Glomerular visceral epithelial cell (primary cell): Measurements from ENCODE around the gene PCMTD2.
"Not testable (repeated sequence)": the region's sequence is repeated elsewhere in the genome, so short reads cannot be mapped to it uniquely, and the experiment has no call there.

Source experiments
- DNase-seq: peaks from one replicate; pipeline ENCODE4 v3.0.0-alpha.2; 2016; ENCODE audit errors: extremely low spot score

Gene PCMTD2

DNA sequence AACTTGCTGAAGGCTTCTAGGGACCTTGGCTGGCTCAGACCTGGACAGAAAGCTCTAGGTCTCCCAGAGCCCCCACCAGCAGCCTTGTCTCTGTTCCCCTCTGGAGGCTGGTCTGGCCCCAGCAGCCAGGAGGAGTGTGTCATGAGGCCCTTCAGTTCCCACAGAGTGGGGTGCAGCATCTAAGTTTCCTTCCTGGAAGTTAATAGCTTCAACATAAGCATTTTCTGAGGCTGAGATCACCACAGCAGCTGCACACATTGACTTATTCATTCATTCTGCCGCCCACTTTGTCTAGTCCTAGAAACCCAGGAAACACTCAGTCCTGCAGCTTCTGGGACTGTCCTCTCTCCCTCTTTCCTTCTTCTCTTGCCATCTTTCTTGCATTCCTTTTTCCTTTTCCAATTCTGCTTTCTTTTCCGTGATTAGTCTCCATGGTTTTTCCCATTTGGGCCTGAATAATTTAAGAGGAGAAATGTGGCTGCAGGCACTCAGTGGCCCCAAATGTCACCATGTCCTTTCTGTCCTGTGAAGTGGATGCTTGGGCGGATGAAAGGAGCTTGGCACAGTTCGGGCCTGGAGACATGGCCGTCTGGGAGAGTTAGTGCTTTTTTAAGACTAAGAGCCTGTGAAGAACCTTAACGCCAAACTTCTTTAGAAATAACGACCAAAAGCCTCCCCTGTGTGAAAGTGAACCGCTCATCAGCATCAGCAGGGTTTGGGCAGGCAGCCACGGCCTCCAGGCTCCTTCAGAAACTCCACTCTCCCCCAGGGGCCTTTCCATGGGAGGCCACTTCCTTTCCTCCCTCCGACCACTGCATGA, 31.0 kb upstream of the PCMTD2 start:
- DNase-seq = peak; percentile 91

DNA sequence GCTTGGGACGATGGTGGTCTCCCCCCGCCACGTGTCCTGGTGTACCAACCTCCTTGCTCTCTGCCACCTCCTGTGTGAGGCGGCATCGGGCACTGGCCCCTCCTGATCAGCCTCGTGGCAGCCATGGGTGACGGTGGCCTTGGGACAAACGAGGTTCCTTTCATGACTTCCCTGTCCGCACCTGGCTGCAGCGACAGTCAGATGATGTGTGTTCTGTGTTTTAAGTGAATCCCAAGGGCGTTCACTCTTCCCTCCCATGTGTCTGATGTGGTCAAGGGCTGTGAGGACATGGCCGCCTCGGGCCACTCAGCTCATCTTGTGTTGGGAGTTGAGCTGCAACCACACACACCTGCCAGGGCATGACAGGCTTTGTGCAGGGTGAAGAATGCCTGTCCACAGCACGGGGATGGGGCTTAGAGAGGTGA, 30.4 kb upstream of the PCMTD2 start:
- no peak for DNase-seq

DNA sequence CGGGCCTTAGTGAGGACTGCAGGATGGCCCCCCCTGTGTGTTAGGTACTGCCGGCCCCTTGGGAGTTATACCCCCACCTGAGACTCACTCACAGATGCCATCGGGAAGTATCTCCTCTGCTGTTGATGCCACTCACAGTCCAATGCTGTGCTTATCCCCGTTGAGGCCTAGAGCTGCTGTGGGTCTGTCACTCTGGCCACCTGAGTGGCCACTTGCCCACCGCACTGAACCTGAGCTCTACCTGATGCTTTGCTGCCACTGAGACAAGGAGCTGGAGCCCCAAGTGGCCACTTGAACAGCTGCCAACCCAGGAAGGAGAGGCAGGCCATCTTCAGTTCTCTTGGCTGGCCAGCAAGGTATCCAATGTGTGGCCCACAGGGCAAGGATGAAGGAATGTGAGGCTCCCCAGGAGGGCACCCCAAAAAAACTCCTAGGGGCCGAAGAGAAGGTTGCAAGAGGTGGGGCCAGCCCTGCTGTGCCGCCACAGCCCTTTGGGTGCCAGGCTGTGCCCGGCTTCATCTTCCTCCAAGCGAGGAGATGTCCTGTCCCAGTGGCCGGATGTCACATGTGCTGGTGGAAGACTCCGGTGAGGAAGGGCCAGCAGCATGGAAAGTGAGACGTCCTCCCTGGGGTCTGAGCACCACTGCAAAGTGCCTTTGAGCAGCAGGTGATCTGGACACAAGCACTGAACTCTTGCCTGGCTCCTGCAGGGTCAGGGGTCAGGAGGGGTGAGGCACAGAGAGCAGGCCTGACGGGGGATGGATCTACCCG, 29.5 kb upstream of the PCMTD2 start:
- DNase-seq = no peak

DNA sequence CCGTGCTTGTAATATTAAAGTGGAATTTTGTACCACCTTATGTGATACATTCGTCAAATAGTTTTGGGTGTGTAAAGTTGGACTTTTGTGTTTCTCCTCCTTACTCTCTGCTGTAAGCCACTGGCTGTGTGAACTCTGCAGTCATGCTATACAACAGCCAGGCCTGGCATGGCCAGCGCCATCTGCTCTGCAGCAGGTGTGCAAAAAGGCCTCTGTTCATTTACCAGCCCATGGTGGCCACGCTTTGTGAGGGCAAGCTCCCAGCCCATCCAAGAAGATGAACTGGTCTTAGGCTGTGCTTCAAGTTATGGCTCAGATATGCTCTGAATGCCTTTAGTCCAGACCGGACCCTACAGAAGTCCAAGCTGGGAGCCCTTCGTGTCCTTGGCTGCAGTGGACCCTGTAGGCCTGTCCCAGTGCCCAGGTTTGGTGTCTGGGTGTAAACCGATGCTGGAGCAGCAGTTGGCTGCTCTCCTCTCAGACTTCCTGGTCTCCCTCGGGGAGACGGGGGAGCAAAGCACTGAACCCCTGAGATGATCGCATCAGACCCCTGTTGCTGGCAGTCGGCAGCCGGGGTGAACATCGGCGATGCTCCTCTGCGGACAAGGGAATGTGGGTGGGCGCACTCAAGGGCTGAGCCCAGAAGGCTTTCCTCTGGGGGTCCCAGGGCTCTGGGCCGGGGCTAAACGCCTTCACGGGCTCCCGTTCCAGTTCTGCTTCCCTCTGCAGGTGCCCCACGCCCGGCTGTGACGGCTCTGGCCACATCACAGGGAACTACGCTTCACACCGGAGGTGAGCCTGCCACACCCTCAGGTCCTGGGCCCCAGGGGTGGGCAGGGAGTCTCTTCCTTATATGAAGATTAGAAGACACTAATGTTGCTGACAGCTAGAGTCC, 28.6 kb upstream of the PCMTD2 start:
- no peak for DNase-seq

DNA sequence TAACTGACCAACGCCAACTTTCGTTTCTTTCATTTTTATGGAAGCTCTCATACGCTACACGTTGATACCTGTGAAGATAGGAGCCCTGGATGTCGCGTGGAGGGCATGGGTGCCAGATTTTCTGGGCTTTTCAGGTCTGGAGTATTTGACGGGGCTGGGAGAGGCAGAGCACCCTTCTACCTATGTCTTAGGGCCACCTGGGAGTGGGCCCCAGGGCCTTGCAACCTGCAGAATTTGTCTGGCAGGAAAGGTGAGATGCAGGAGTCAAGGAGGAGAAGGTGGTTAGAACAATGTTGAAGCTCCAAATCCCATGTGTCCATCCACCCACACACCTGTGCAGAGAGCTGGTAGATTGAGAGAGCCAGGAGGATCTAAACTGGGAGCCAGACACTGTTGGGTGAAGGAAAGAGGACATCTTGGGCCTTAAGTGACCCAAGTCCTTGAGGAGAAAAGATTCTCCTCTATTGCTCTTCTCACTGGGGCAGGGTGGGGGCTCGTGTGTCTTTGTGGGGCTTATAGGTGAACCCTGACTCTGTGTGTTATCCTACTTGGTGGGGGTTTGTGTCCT, 27.4 kb upstream of the PCMTD2 start:
- no peak for DNase-seq

DNA sequence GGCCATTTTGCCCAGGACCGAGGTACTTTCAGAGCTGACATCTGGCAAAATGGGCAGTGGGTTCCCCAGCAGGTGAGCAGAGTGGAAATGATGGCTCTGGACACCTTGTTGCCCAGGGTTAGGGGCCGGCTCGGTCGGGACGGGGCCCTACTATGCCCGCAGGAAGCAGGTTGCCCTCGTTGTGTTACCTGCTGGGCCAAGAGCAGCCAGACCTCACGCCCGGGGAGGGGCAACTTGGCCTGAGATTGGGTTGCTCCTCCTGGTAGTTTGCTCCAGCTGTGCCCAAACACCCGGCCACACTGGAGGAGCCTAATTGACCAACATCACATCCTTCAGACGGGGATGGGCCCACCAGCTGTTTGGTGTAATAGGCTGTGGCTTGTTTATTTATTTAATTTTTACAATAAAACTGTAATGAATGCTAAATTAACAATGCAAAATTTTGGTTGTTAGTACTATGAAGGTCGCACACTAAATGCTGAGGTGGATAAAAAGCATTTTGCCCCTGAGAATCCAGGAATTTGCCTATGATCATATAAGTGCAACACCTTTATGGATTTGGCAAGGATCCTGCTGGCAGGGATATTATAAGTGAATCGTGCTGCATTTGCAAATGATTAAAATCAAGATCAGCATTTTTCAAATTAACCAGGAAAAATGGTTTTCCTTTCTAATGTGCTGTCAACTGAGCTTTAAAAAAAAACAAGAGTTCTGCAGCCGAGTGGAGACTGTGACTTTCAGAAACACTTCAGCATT, 26.6 kb upstream of the PCMTD2 start:
- no peak for DNase-seq

DNA sequence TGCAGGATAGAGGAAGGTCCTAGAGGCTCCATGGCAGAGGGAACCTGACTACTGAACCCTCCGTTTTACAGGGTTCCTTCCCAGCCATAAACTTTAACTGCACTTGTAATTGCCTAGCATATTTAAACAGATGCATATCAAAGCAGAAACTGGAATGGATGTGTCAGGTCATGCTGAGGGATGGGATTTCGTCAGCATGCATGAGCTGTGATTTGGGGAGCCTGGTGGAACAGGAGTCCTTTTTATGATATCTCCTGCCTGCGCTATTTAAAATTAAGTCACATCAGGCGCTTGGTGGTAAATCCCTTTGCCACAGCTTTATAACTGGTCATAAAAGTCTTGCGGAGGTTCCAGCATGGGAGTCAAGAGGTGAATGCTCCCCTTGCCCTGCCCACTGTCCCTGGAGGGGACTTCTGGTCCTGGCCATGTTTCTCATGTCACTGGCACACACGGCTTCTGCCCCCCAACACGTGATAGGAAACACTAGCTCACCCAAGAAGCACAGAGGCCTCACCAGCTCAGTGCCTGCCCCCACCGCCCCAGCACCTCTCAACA, 26.0 kb upstream of the PCMTD2 start:
- DNase-seq = no peak

DNA sequence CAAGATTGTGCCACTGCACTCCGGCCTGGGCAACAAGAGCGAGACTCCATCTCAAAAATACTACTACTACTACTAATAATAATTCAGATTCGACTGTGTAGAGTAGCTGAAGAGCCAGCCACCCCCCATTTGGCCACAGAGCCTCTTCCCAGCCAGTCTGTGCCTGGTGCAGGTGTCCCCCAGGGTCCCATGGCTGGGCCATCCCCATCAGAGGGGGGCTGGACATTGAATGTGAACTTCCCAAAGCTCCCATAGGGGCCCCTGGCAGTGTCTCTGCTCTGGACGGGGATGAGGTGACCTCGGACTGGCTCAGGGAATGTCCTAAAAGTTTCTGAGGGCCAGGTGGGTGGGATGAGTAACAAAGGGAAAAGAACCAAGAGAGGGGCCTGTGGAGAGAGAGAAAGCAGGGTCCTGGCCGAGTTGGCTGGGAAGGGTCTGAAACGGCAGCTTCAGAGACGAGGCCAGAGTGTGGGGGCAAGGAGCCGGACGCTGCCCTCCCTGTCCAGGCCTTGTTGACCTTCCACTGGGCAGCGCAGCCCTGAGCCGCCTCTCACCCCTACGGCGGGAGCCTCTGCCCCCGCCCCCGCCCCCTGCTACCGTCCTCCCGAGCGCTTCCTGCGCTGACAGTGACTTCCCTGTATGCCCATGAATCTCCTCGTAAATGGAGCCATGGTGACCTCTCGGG, 24.9 kb upstream of the PCMTD2 start:
- no peak for DNase-seq

DNA sequence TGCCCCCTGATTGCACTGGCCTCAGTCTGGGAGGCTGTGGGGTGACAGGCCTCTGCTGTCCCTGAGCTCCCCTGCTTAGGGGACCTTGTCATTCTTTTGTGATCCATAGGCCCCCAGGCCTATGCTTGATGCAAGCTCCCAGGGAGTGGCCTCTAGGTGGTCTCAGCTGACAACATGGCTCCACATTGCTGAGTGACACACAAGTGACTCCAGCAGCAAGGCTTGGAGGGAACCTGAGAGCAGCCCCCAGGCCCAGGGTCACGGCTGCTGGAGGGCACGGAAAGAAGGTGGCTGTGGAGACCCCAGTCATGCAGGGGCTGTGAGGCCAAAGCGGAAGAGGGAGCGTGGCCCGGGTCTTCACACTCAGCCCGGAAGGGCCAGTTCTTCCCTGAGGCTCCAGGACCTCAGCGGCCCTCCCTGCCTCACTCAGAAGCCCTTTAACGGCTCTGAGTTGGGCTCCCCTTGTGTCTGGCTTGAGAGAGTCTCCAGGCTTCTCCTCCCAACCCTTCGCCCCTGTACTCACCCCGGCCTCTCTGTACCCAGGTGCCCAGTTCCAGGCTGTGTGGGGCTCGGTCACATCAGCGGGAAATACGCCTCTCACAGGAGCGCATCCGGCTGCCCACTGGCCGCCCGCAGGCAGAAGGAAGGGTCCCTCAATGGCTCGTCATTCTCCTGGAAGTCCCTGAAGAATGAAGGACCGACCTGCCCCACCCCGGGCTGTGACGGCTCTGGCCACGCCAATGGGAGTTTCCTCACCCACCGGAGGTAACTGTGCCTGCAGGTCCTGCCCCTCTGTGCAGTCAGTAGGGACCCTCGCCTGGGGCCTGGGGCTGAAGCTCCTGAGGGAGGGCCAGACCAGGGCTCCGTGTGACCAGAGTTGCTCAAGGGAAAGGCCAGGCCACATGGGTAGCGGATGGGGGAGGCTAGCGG, 23.7 kb upstream of the PCMTD2 start:
- no peak for DNase-seq

DNA sequence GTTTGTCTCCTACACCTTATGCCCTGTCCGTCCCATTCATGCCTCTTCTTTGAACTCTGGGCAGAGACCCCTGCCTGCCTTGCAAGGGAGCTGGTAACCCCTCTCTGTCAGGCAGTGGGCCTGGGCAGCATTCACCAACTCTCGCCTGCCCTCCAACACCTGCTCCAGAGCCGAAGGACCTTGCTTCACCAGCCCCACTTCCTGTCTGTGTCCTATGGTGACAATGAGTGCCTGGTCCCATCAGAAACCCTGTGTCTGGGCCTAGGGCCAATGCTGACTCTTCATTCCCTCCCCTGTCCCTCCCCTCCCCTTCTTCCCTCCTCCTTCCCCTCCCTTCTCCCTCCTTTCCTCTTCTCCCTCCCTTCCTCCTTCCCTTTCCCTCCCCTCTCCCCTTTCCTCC, 22.8 kb upstream of the PCMTD2 start:
- DNase-seq = peak; percentile 16

DNA sequence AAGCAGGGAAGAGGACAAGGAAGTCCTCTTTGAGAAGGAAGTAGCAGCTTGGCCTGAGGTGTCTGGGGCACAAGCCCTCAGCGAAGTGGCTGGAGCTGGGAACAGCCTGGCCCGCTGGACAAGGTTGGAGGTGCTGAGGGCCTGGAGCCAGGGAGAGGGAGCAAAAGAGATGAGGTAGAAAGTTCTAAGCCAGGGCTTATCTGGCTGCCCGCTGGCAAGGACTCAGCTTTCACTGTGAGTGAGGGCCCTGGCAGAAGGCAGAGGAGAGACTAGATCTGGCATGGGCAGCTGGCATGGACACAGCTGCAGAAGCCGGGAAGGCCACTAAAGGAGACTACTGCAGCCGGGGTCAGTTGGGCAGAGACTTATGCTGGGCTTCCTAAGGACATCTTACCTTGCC, 21.8 kb upstream of the PCMTD2 start:
- no peak for DNase-seq

DNA sequence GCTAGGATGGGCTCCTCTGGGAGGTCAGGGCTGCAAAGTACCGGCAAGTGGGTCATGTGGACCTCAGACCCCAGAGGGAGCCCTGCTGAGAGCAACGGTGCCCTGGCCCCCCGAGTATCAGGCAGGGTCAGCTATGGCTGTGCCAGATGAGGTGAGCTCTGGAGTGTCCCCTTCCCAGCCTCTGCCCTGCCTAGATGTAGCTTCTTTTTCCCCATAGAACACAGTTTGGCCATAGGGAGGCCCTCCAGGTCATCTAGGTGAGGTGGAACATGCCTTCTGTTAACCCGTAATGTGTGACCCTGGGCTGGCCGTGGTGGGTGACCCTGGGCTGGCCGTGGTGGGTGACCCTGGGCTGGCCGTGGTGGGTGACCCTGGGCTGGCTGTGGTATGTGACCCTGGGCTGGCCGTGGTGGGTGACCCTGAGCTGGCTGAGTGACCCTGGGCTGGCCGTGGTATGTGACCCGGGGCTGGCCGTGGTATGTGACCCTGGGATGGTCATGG, 21.2 kb upstream of the PCMTD2 start:
- DNase-seq = no peak

DNA sequence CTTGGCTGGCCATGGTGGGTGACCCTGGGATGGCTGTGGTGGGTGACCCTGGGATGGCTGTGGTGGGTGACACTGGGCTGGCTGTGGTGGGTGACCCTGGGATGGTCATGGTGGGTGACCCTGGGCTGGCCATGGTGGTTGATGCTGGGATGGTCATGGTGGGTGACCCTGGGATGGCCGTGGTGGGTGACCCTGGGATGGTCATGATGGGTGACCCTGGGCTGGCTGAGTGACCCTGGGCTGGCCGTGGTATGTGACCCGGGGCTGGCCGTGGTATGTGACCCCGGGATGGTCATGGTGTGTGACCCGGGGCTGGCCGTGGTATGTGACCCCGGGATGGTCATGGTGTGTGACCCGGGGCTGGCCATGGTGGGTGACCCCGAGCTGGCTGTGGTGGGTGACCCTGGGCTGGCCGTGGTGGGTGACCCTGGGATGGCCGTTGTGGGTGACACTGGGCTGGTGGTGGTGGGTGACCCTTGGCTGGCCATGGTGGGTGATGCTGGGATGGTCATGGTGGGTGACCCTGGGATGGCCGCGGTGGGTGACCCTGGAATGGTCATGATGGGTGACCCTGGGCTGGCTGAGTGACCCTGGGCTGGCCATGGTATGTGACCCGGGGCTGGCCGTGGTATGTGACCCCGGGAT, 20.5 kb upstream of the PCMTD2 start:
- DNase-seq = not testable (repeated sequence)

DNA sequence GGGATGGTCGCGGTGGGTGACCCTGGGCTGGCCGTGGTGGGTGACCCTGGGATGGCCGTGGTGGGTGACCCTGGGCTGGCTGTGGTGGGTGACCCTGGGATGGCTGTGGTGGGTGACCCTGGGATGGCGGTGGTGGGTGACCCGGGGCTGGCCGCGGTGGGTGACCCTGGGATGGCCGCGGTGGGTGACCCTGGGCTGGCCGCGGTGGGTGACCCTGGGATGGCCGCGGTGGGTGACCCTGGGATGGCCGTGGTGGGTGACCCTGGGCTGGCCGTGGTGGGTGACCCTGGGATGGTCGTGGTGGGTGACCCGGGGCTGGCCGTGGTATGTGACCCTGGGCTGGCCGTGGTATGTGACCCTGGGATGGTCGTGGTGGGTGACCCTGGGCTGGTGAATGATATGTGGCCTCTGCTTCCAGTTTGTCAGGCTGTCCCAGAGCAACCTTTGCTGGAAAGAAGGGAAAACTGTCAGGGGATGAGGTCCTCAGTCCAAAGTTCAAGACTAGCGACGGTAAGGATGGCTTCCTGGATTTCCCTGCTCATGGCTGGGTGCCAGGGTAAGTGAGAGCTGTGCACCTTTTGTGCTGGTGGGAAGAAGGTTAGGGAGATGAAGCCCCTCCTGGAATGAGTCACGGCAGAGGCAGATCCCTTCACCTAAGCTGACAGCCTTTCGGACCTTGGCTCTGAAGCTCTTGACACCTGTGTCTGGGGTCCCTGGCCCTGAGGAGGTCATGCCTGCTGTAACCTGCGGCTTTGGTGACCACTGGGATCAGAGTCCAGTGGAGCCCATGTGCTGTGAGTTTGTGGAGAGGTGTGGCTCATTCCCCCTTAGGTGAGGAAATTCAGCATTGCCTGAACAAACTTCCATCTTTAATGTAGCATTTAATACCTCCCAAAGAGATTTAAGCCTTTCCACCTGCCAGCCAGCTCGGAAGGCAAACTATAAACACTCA, 19.1 kb upstream of the PCMTD2 start:
- DNase-seq = no peak

DNA sequence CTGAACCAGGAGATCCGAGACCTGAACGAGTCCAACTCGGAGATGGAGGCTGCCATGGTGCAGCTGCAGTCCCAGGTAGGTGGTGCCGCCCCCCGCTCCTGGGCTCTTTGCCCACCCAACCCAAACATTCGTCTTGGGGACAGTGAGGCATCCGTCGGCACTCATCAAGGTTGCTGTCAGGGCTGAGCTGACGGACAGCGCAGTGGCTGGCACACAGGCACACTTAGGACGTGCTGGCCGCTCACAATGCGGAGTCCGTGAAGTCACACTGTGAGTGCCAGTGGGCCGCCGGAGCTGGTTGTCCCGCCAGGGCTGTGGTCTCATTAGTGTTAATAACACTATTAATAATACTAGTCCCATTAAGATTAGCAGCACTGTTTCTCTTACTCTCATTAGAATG, 18.2 kb upstream of the PCMTD2 start:
- DNase-seq = no peak

DNA sequence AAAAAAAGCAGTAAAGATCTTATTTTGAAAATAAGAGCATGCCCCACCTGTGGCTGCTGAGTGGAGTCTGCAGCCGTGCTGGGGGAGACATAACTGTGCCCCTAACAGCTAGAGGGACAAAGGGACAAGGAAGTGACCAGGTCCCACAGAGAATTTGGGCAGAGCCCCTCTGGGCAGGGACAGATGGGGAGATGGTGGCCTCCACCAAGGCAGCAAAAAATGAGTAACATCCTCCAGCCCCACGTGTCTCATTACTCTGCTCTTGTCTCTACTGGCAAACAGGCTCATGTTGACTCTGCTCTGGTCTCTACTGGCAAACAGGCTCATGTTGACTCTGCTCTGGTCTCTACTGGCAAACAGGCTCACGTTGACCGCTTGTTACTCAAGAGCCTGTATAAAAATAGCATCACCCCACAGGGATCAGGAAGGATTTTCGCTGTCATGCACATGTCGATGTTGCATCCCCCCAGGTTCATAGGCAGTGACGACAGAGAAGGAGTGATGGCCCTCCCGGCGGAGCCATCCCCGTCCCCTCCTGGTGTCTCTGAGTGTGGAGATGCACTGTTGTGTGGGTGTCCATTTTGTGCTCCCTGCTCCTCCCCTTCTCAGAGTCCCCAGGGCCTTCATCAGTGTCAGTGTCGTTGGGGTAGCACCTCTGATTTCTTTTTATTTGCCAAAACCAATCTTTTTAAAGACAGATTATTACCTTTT, 17.3 kb upstream of the PCMTD2 start:
- DNase-seq = no peak
